IMR-90 (cell line): ENCODE results near the gene DNAJB2. TPM values are rescaled to one million over a fixed set of nuclear protein-coding genes. Genes with fewer than 3 reads are reported as not detected.

Experiments used
- CHD1 ChIP-seq: IDR thresholded peaks from 2 replicates; pipeline ENCODE4 v1.6.1; 2012; ENCODE audit warnings: low read depth, low read length, improper control_type of control experiment
- MAFK ChIP-seq: IDR thresholded peaks from 2 replicates; pipeline ENCODE4 v1.6.1; 2012; ENCODE audit warnings: low read depth, low read length, improper control_type of control experiment
- MAZ ChIP-seq: IDR thresholded peaks from 2 replicates; pipeline ENCODE4 v1.6.1; 2012; ENCODE audit warnings: low read depth, mild to moderate bottlenecking, low read length, improper control_type of control experiment, moderate library complexity, borderline replicate concordance
- POLR2A ChIP-seq: IDR thresholded peaks from 2 replicates; pipeline ENCODE4 v1.6.1; 2012; ENCODE audit warnings: mild to moderate bottlenecking, low read depth, low read length
- RCOR1 ChIP-seq: IDR thresholded peaks from 2 replicates; pipeline ENCODE4 v1.6.1; 2012; ENCODE audit warnings: mild to moderate bottlenecking, low read length, improper control_type of control experiment; ENCODE audit not compliant: insufficient replicate concordance
- USF2 ChIP-seq: fragments of 150-350 bp; IDR thresholded peaks from 2 replicates; pipeline ENCODE4 v1.6.1; 2017; ENCODE audit warnings: mild to moderate bottlenecking, antibody characterized with exemption, low read length, low read depth
- polyA plus RNA-seq, 3 experiments: library from polyadenylated mRNA; depleted of rRNA; stranded (reverse); fragments of >200 nt; gene quantifications; 2 replicates each; pipeline ENCODE4 v1.2.3, GENCODE V29; 2012; ENCODE audit warnings: low replicate concordance in 1 of 3
- total RNA-seq: library from RNA; depleted of rRNA; stranded (reverse); fragments of >200 nt; gene quantifications from 2 replicates; pipeline ENCODE4 v1.2.3, GENCODE V29; 2012

The DNAJB2 gene
- total and polyA plus RNA-seq, 2 of the 4 experiments (the other 2 are of a cell fraction) = 30.6 to 45.8 TPM

- TF ChIP-seq USF2 = no peak
- no peak for TF ChIP-seq RCOR1
- no peak for TF ChIP-seq MAZ
- TF ChIP-seq CHD1 = no peak
- no peak for TF ChIP-seq MAFK
- TF ChIP-seq POLR2A = no peak
Measured at GRCh38 chr2:219290381-219291171, 11.4 kb downstream of the DNAJB2 start (continued).
